Ectodermal cell (in vitro differentiated cells): ENCODE measurements around the gene GM2A.

Experiments
- H3K27ac ChIP-seq: 2 replicates; pipeline ENCODE4 v1.7.0; 2013; ENCODE audit warnings: mild to moderate bottlenecking, low read depth, low read length; ENCODE audit not compliant: insufficient read depth, poor library complexity, severe bottlenecking
- H3K27me3 ChIP-seq: 2 replicates; pipeline ENCODE4 v1.7.0; 2013; ENCODE audit warnings: mild to moderate bottlenecking, low read length; ENCODE audit not compliant: insufficient read depth, control insufficient read depth, poor library complexity, severe bottlenecking
- H3K36me3 ChIP-seq: one replicate; pipeline ENCODE4 v1.7.0; 2013; ENCODE audit warnings: low read length; ENCODE audit not compliant: control insufficient read depth, insufficient read depth
- H3K4me1 ChIP-seq: one replicate; pipeline ENCODE4 v1.7.0; 2013; ENCODE audit warnings: low read length; ENCODE audit not compliant: control insufficient read depth, insufficient read depth
- H3K4me3 ChIP-seq: 2 replicates; pipeline ENCODE4 v1.7.0; 2013; ENCODE audit warnings: low read depth, low read length, control low read depth; ENCODE audit not compliant: insufficient read depth
- H3K9me3 ChIP-seq: 2 replicates; pipeline ENCODE4 v1.7.0; 2013; ENCODE audit warnings: mild to moderate bottlenecking, low read length, moderate library complexity; ENCODE audit not compliant: control insufficient read depth
- WGBS, 2 experiments: methylation state at CpG; one replicate each; pipeline ENCODE4 v1.1.7; 2013; ENCODE audit warnings: missing lambda C conversion rate in 2 of 2; 5-methylcytosine and 5-hydroxymethylcytosine counted together

Gene GM2A

GRCh38 chr5:151283120-151283825, 30.3 kb downstream of the GM2A start:
- H3K9me3 ChIP-seq: no peaks in the 10 kb centered on the region
- 84 to 87% methylated on average over 4 of the region's 4 CpGs for WGBS, 2 experiments
- no peaks in the 10 kb centered on the region for H3K4me1 ChIP-seq
- no peaks in the 10 kb centered on the region for H3K27me3 ChIP-seq
- H3K27ac ChIP-seq: no peak overlapping the region
- H3K36me3 ChIP-seq: no peaks in the 10 kb centered on the region
- H3K4me3 ChIP-seq: no peak overlapping the region

- H3K27ac ChIP-seq: no peak overlapping the region
- H3K27me3 ChIP-seq: no peaks in the 10 kb centered on the region
- H3K4me3 ChIP-seq: no peak overlapping the region
- H3K4me1 ChIP-seq: no peaks in the 10 kb centered on the region
- H3K36me3 ChIP-seq: no peaks in the 10 kb centered on the region
- H3K9me3 ChIP-seq: no peaks in the 10 kb centered on the region
- 33 to 35% methylated on average over 7 to 8 of the region's 8 CpGs for WGBS, 2 experiments
These were observed 31.5 kb downstream of the GM2A start for GRCh38 chr5:151284392-151284967.

GRCh38 chr5:151285683-151286082, 32.7 kb downstream of the GM2A start:
- H3K27me3 ChIP-seq: no peaks in the 10 kb centered on the region
- H3K36me3 ChIP-seq: no peaks in the 10 kb centered on the region
- WGBS, 2 experiments: 88 to 93% methylated on average over 4 to 5 of the region's 5 CpGs
- H3K27ac ChIP-seq: no peak overlapping the region
- no peaks in the 10 kb centered on the region for H3K9me3 ChIP-seq
- H3K4me1 ChIP-seq: no peaks in the 10 kb centered on the region
- H3K4me3 ChIP-seq: no peak overlapping the region

- WGBS, 2 experiments: 79 to 98% methylated on average over 1 of the region's 1 CpG
- H3K4me3 ChIP-seq: no peak overlapping the region
- no peaks in the 10 kb centered on the region for H3K36me3 ChIP-seq
- no peaks in the 10 kb centered on the region for H3K4me1 ChIP-seq
- H3K27ac ChIP-seq: no peak overlapping the region
- no peaks in the 10 kb centered on the region for H3K9me3 ChIP-seq
- no peaks in the 10 kb centered on the region for H3K27me3 ChIP-seq
These were observed 33.3 kb downstream of the GM2A start for GRCh38 chr5:151286246-151286645.

- H3K27ac ChIP-seq: no peak overlapping the region
- H3K4me3 ChIP-seq: no peak overlapping the region
- no peaks in the 10 kb centered on the region for H3K4me1 ChIP-seq
- no peaks in the 10 kb centered on the region for H3K36me3 ChIP-seq
- no peaks in the 10 kb centered on the region for H3K27me3 ChIP-seq
- 31 to 33% methylated on average over 2 of the region's 2 CpGs for WGBS, 2 experiments
- H3K9me3 ChIP-seq: no peaks in the 10 kb centered on the region
These were observed 35.2 kb downstream of the GM2A start for GRCh38 chr5:151288180-151288579.

GRCh38 chr5:151293624-151294023, 40.6 kb downstream of the GM2A start:
- 69% methylated on average over 4 of the region's 4 CpGs for WGBS, 2 experiments
- Histone ChIP-seq H3K9me3 (no peaks in the 10 kb centered on the region), H3K4me1 (peaks cover 3% of the 10 kb centered on the region), H3K4me3 (no peak overlapping the region), H3K27ac (no peak overlapping the region), H3K36me3 (no peaks in the 10 kb centered on the region), H3K27me3 (no peaks in the 10 kb centered on the region)

GRCh38 chr5:151295138-151295537, 42.2 kb downstream of the GM2A start:
- Histone ChIP-seq H3K27ac (no peak overlapping the region), H3K4me1 (peaks cover 3% of the 10 kb centered on the region), H3K27me3 (no peaks in the 10 kb centered on the region), H3K36me3 (no peaks in the 10 kb centered on the region), H3K4me3 (no peak overlapping the region), H3K9me3 (no peaks in the 10 kb centered on the region)
- 95% methylated on average over 5 of the region's 5 CpGs for WGBS, 2 experiments

- Histone ChIP-seq H3K27me3 (no peaks in the 10 kb centered on the region), H3K27ac (no peak overlapping the region), H3K9me3 (no peaks in the 10 kb centered on the region), H3K4me3 (no peak overlapping the region), H3K36me3 (no peaks in the 10 kb centered on the region), H3K4me1 (peaks cover 3% of the 10 kb centered on the region)
- 79 to 87% methylated on average over 7 of the region's 7 CpGs for WGBS, 2 experiments
These were observed 42.9 kb downstream of the GM2A start for GRCh38 chr5:151295791-151296477.

GRCh38 chr5:151296478-151296830, 43.5 kb downstream of the GM2A start:
- Histone ChIP-seq H3K4me1 (peaks cover 3% of the 10 kb centered on the region), H3K27me3 (no peaks in the 10 kb centered on the region), H3K4me3 (no peak overlapping the region), H3K9me3 (no peaks in the 10 kb centered on the region), H3K27ac (no peak overlapping the region), H3K36me3 (no peaks in the 10 kb centered on the region)
- WGBS, 2 experiments: 91 to 100% methylated on average over 1 of the region's 1 CpG

GRCh38 chr5:151296974-151297373, 44.0 kb downstream of the GM2A start:
- Histone ChIP-seq H3K4me1 (peaks cover 3% of the 10 kb centered on the region), H3K9me3 (no peaks in the 10 kb centered on the region), H3K4me3 (no peak overlapping the region), H3K36me3 (no peaks in the 10 kb centered on the region), H3K27ac (no peak overlapping the region), H3K27me3 (no peaks in the 10 kb centered on the region)
- 87 to 94% methylated on average over 2 of the region's 2 CpGs for WGBS, 2 experiments
